ENCODE data around the gene MYOF. TPM values are rescaled to one million over a fixed set of nuclear protein-coding genes. Genes with fewer than 3 reads are reported as not detected.

MYOF gene
- total RNA-seq: 198 and 231 TPM in 2 replicates

GRCh38 chr10:93482145-93482834 is at the start of gene MYOF:
MYOF (minus strand) TSS chr10:93482334; CDS start chr10:93482194, 140 bp downstream.

GRCh38 chr10:93496322-93497041 is 14.3 kb upstream of the MYOF start, which contains the start of gene CEP55:
CEP55 (plus strand) TSS chr10:93496612; CDS start chr10:93500052, 3,440 bp downstream.

Other genes with a start within 250 kb of the MYOF start
- 32.1 and 36.9 TPM in 2 replicates for gene CEP55, start 14.3 kb upstream of the MYOF start, total RNA-seq
- gene FFAR4, start 84.3 kb upstream of the MYOF start, total RNA-seq: not detected in 2 replicates
- not detected in 2 replicates for gene RBP4, start 118.9 kb upstream of the MYOF start, total RNA-seq
- gene PDE6C, start 130.2 kb upstream of the MYOF start, total RNA-seq: not detected in 2 replicates
- 4.3 and 4.5 TPM in 2 replicates for gene FRA10AC1, start 220.3 kb upstream of the MYOF start, total RNA-seq